HK-2 (cell line): ENCODE data around the gene ETFB.

Source experiments
- DNase-seq: peaks from one replicate; pipeline ENCODE4 v3.0.0-alpha.2; 2018; ENCODE audit not compliant: unreplicated experiment

ETFB gene

DNA sequence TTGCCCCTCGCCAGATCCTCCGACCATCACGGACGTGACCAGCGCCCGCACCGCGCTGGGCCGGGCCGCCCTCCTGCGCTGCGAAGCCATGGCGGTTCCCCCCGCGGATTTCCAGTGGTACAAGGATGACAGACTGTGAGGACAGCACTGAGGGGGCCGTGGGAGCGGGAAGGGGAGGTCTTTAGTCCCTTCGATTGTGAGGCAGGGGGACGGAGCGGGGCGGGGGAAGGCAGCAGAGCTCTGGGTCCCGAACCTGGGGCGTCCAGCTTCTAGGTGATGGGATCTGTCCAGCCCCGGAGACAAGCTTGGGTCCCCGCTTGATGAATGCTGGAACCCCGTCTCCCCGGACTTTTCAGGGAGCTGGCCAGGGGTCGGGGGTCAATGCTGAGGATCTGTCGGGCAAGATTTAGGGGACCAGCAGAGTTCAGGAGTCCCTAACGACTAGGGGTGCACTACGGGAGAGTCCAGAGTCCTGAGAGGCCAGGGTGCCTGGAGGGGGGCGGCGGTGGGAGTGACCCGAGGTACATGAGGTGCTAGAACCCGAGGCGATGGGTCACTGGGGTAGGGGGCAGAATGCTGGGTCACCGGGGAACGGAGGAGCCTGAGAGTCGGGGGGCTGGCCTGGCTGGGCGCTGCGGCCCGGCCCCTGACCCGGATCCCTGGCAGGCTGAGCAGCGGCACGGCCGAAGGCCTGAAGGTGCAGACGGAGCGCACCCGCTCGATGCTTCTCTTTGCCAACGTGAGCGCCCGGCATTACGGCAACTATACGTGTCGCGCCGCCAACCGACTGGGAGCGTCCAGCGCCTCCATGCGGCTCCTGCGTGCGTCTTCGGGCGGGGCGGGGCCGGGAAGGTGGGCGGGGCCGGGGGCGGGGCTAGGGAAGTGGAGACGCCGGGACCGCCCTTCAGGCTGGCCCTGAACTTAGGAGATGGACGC lies 38.9 kb downstream of the ETFB start:
- peak; percentile 88 for DNase-seq

DNA sequence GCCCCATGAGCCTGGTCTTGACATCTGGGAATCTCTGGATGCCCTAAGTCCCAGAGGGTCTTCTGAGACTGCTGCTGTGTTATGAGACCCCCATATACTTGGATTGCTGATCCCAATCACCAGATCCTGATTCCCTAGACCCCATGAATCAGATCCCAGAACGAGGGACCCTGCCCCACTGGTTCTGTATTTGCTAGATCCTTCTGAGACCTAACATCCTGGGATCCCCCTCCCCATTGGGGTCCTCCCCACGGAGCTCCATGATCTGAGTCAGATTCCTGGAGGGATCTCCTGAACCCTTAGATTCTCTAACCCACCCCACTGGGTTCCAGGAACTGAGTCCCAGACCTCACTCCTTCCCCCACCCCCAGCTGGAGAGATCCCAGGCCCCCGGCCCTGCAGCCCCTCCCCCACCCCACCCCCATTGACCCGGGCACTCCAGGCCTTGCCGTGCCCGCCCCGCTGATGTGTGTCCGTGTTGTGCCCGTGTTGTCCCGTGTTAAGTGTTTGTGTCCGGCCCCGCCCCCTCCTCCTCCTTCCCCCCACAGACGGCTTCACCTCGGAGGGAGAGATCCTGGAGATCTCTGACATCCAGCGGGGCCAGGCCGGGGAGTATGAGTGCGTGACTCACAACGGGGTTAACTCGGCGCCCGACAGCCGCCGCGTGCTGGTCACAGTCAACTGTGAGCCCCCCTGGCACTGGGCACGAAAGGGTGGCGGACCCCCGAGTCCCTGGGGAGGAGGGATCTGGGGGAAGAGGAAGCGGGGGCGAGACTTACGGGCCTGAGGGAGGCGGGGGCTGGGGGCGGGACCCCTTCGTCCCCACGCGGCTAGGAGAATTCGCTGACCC lies 39.7 kb downstream of the ETFB start:
- no peak for DNase-seq

DNA sequence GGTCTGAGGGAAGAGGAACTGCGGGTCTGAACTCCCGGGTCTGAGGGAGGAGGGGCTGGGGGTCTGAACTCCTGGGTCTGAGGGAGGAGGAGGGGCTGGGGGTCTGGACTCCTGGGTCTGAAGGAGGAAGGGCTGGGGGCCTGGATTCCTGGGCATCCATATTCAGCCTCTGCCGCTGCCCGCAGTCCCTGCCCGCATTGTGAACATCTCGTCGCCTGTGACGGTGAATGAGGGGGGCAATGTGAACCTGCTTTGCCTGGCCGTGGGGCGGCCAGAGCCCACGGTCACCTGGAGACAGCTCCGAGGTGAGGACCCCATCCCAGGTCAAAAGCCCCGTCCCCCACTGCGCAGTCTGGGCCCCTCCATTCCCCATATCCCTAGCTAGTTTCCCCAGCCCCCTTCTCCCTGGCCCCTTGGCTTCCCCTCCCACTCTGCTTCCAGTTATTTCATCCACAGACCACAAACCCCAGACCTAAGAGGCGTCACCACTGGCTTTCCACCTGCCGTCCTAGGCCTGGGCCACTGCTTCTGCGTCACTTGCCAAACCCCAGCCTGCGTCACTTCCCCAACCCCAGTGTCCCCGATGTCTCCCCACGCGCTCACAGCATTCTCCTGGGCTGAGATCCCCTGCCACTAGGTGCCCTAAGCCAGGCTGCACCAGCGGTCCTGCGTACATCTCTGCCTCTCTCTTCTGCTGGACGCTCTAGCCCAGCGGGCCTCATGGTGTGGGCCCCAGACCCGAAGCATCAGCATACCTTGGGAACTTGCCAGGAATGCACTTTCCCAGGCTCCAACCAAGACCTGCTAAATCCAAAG lies 40.8 kb downstream of the ETFB start:
- DNase-seq: no peak

DNA sequence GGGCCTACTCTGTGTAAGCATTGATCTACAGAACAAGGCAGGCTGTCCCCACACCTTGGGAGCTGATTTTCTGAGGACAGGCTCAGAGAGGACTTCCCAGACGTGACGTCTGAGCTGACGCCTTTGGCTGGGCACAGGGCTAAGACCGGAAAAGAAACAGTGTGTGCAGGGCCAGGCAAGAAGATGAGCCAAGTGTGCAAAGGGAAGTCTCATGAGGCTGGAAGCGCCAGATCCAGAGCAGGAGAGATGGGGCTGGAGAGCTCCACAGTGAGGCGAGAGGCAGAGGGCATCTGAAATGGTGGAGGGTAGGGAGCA lies 42.1 kb downstream of the ETFB start:
- DNase-seq: no peak

DNA sequence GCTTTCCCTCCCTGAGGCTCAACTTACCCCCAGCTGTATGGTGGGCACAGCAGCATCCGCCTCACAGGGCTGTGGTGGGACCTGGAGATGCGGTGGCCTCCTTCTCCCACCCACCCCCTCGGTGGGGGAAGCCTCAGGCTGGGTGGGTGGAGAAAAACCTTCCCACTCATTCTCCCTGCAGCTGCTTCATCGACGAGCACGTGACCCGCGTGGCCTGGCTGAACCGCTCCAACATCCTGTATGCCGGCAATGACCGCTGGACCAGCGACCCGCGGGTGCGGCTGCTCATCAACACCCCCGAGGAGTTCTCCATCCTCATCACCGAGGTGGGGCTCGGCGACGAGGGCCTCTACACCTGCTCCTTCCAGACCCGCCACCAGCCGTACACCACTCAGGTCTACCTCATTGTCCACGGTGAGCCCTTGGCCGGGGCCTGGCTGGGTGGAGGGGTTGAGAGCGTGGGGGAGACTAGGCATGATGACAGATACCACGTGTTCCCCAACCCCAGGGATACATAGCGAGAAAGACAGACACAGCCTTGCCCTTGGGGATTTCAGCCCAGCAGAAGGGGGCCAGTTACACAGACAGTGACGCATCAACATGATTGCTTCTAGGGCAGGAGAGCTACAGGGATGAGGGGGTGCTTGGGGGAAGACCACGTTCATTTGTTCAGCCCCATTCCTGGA lies 42.6 kb downstream of the ETFB start:
- no peak for DNase-seq

DNA sequence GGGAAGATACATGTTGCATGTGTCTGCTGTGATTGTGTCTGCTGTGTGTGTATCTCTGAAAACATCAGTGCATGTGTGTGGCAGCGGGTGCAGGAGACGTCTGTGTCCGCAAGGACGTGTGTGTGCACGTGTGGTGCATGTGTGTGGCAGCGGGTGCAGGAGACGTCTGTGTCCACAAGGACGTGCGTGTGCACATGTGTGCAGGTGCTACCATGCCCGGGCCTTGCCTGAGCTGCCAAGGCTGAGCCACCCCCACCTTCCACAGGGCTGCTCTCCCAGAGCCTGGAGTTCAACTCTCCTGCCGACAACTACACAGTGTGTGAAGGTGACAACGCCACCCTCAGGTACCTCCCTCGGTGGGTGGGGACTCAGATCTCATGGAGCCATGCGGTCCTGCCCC lies 44.4 kb downstream of the ETFB start:
- DNase-seq: no peak

DNA sequence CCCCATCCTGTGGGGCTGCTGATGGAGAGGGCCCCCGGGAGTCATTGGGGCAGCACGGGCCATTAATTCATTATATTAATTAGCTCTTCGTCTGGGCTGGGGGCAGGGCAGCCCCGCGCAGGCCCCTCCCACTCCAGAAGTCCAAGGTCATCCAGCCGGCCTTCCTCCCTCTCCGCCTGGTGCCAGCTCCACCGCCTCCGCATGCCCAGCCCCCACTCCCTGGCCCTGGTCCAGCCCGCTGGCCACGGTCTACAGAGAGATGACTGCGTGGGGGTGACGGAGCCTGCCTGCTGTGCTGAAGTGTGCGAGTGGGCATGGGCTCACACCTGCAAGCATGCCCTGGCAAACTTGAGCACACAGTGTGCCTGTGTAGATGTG lies 45.9 kb downstream of the ETFB start:
- DNase-seq: no peak

DNA sequence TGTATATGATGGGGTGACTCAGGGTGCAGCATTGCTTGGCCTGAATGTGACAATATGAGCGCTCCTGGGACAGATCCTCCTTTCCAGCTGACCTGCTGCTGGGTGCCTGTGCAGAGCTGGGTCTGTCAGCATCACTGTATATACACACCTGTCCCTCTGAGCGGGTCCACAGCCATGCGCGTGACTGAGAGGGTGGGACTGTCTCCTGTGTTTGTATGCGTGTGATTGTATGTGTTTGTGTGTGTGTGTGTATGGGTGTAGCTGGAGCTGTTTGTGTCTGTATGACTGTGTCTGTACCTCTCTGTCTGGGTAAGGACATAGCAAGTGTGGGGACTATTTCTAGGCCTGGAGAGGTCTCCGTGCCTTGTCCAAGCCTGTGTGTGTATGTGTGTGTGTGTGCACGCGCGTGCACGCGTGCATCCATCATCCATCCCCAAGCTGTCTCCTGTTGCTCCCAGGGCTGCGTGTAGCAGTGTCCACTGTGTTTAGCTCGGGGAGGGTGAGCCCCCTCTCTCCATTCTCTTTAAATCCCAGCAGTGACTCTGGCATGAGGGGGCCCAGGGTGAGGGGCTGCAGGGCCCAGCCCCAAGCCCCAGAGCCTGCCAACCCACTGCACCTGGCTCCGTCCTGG lies 46.4 kb downstream of the ETFB start:
- no peak for DNase-seq

DNA sequence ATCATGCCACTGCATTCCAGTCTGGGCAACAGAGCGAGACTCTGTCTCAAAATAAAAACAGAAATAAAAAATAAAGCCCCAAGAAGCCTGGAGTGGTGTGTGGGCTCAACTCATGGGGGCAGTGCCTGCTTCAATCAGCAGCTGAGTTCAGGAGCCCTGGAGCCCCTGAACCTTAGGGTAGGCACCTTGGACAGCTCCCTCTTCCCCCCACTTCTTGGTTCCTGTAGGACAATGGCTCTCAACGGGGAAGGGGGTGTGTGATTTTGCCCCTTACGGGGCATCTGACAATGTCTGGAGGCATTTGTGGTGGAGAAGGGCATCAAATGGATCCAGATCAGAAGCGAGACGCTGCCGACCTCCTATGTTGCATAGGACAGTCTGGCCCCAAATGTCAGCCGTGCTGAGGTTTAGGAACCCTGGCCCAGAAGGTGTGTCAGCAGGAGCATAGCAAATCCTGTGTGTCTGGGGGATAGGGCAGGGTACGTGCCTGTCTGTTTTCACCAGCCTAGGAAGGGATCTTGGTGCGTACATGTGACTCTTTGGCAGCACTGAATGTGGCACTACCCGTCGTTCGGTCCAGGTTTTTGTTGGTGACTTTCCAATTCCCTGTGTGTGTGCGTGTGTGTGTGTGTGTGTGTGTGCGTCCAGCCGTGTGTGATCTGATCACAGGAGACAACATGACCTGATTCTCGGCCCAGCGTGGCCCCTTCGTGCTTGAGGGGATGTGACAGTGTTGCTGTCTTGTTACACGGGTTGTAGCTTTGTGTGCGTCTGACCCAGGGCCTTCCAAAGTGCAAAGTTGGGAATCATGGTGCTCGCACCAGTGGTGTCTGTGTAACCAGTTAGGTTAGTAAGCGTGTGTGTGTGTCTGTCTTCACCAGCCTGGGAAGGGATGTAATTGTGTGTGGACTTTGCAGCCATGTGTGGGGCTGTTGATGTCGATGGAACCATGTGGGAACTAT lies 47.2 kb downstream of the ETFB start:
- no peak for DNase-seq

DNA sequence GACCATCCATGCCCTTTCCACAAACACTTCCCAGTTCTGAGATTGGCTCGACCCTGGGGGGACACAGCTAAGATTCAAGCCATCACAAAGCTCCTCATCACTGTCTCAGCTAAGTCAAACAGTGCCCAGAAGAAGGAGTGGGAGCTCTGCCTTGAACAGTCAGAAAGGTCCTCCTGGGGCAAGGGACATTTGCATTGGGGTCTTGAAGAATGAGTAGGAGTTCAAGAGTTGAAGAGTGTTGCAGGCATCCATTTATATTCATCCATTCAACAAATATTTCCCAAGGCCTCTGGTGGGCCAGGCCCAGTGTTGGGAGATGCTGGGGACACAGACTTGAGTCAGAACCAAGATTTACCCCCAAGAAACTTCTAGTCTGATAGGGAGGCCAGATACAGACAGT lies 48.2 kb downstream of the ETFB start:
- DNase-seq: no peak

DNA sequence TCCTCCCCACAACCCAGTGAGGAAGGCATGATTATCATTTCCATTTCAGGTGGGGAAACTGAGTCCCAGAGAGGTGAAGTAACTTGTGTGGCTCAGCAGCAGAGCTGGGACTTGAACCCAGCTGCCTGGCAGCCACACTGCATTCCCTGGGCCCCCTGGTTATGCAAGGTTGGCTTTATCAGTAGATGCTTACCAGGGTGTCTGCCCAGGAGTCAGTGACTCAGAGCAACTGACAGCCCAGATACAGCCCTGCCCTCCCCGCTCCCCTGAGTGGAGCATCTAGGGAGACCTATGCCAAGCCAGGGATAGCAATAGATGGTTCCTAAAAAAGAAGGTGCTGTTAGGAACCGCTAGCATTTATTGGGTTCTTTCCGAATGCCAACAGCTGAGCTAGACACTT lies 48.8 kb downstream of the ETFB start:
- DNase-seq: no peak

DNA sequence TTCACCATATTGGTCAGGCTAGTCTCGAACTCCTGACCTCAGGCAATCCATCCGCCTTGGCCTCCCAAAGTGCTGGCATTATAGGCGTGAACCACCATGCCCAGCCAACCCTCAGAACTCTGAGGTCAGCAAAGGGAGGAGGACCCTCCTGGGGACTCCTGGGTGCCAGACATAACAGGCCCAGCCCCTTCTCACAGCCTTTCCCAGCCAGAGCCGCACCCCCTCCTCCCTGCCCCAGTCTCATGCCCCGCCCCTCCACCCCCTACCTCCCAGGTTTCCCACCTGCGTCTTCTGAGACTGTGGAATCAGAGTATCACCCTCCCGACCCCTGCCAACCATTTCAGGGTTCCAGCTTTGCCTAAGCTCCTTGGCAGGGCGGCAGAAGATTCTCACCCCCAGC lies 49.5 kb downstream of the ETFB start:
- no peak for DNase-seq

DNA sequence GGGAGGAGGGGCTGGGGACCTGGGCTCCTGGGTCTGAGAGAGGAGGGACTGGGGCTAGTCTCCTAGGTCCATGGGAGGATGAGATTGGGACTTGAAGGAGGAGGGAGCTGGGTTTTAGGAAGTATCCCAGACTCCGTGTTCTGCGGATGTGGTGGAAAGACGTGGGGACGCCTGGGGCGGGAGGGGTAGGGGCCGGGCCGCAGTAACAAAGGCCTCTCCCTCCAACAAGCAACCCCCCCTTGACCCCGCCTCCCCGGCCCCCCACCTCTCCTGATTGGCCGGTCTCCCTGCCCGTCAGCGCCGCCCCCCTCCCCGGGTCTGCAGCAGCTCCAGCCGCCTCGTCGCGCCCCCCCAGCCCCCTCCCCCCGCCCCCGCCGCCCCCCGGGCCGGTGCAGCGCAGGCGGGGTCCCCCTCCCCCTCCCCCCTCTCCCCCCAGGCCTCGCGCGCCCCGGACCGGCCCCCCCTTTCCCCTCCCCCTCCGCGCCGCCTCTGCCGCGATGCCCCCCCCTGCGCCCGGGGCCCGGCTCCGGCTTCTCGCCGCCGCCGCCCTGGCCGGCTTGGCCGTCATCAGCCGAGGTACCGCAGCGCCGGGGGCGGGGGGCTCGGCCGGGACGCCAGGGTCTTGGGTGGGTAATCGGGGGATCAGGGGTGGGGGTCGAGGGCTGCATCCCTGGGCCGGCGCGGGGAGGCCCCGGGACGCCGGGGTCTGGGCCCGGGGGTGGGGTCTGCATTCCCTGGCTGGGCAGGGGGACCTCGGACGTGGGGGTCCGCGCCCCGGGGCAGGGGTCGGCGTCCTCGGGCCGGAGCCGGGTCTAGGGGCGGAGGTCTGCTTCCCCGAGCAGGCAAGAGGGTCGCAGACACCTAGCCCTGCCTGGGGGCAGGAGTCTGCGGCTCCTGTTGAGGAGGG lies 54.6 kb downstream of the ETFB start, which contains the start of gene IGLON5:
Gene IGLON5 (plus strand): TSS at position 294 of the 907 bp plus-strand sequence. CDS start 204 bp downstream, at position 498.
- no peak for DNase-seq

DNA sequence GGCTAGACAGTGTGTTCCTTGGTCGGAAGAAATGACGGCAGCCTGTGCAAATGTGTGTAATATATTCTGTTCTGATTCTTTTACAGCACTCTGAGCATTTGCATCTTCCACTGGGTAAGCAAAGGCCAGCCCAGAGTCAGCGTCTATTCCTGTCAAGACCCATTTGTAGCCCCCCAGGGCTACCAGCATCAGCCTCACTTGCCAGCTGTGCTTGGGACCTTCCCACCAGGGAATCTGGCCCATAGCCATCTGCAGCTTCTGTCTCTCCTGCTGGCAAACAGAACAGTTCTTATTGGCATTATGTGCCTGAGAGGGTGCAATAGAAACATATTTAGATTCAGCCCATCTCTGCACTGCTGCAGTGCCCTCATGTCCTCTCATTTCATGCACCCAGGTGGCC lies 60.7 kb downstream of the ETFB start:
- DNase-seq: no peak

DNA sequence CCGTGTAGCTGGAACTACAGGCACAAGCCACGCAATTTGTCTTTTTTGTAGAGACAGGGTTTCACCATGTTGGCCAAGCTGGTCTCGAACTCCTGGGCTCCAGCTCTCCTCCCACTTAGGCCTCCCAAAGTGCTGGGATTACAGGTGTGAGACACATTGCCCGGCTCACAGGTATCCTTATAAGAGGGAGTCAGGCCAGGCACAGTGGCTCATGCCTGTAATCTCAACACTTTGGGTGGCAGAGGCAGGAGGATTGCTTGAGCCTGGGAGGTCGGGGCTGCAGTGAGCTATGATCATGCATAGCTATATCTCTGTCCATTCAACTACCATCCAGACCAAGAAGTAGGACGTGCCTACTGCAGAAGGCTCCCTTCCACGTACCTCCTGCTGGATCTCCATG lies 64.9 kb downstream of the ETFB start:
- no peak for DNase-seq

DNA sequence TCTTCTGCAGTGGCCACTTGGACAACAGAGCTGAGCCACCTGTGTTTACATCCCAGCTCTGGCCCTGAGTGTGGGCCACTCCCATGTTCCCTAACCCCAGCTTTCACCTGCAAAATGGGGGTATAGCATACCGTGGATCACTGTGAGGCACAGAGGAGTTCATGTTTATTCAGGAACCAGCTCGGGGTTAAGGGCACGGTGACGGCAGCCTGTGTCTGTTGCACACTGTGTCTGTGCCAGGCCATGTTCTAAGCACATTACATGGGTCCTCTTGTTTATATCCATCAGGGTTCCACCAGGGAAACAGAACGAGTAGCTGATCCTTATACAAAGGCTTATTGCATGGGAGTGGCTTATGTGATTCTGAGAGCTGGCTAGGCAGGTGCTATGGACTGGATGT lies 68.8 kb downstream of the ETFB start:
- DNase-seq: no peak

DNA sequence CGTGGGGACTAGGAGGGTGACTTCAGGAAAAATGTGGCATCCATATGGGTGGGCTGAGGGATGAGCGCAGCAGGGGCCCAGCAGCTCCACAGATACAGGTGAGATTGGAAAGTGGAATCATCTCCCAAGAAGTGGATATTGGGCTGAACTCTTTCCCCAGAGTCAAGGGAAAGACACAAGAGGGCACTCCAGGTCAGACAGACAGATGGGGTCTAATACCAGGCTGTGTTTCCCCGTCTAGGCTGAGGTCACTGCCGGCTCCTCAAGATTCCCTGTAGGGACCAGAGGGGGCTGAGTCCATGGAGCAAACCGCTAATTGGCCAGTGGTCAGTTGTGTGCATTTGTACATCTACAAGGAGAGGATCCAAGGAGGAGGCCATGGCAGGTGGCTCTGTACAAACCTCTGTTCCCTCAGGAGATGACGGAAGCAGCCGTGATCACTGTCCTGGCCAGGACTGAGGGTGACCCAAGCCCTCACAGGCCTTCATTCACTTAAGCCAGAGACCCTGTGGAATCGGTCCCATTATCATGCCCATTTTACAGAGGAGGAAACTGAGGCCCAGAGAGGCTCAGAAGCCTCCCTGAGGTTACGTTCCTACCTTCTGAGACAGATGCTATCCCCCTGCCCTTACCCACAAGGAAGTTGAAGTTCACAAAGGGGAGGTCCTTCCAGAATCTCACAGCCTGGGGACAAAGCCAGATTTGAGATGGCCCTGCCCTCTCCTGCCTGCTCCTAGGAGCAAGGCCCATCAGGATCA lies 69.7 kb downstream of the ETFB start:
- no peak for DNase-seq
